Muscle of leg (tissue), 11 donors: ENCODE results near the gene HDAC5. TPM values are rescaled to one million over a fixed set of nuclear protein-coding genes. Genes with fewer than 3 reads are reported as not detected.

Experiments
- DNase-seq: peaks from one replicate; pipeline ENCODE4 v3.0.0; 2013
- H3K27ac ChIP-seq: one replicate; pipeline ENCODE4 v1.5.1; 2013; ENCODE audit warnings: mild to moderate bottlenecking, low read length, control low read depth
- H3K27me3 ChIP-seq: one replicate; pipeline ENCODE4 v1.6.1; 2013; ENCODE audit warnings: low read length; ENCODE audit not compliant: control insufficient read depth, insufficient read depth
- H3K36me3 ChIP-seq: one replicate; pipeline ENCODE4 v1.6.1; 2013; ENCODE audit warnings: low read length; ENCODE audit not compliant: control insufficient read depth, insufficient read depth
- H3K4me1 ChIP-seq: one replicate; pipeline ENCODE4 v1.6.1; 2013; ENCODE audit warnings: low read length; ENCODE audit not compliant: control insufficient read depth, insufficient read depth
- H3K4me3 ChIP-seq: one replicate; pipeline ENCODE4 v1.5.1; 2013; ENCODE audit warnings: low read length, control low read depth
- H3K9me3 ChIP-seq: replicated peaks from 2 replicates; pipeline ENCODE4 v1.6.1; 2013; ENCODE audit warnings: low read depth, low read length; ENCODE audit not compliant: control insufficient read depth
- WGBS: methylation state at CpG from one replicate; pipeline ENCODE4 v1.1.5; 2013; ENCODE audit warnings: missing lambda C conversion rate; ENCODE audit not compliant: insufficient coverage; 5-methylcytosine and 5-hydroxymethylcytosine counted together
- polyA plus RNA-seq, 8 donors: library from polyadenylated mRNA; unstranded; fragments of 120-200 nt; gene quantifications; one replicate each; pipeline versions ENCODE4 v1.2.1 to v1.2.3, GENCODE V29; 2013; ENCODE audit warnings: inconsistent platforms in 1 of 8, low replicate concordance in 1 of 8; ENCODE audit not compliant: insufficient read length in 8 of 8, insufficient read depth in 1 of 8
- total RNA-seq: library from RNA; stranded (reverse); fragments of 120-200 nt; gene quantifications from one replicate; pipeline ENCODE4 v1.2.4, GENCODE V29; 2013

The HDAC5 gene
- total and polyA plus RNA-seq, 9 donors, result 44.4 to 64.4 (median 52.2) TPM

GRCh38 chr17:44119798-44120197, 3.6 kb downstream of the HDAC5 start:
- Histone ChIP-seq H3K27me3 (no peaks in the 10 kb centered on the region), H3K4me1 (peaks cover 53% of the 10 kb centered on the region), H3K4me3 (no peak overlapping the region), H3K9me3 (no peaks in the 10 kb centered on the region), H3K27ac (no peak overlapping the region), H3K36me3 (peaks cover 32% of the 10 kb centered on the region)
- DNase-seq, result no peak
- WGBS, result no CpG with 5 or more reads among the region's 2 CpGs

- no peaks in the 10 kb centered on the region for H3K9me3 ChIP-seq
Measured at GRCh38 chr17:44119062-44119461, 4.4 kb downstream of the HDAC5 start.

GRCh38 chr17:44118427-44119050, 4.9 kb downstream of the HDAC5 start:
- Histone ChIP-seq H3K36me3 (peaks cover 44% of the 10 kb centered on the region), H3K4me3 (no peak overlapping the region), H3K4me1 (peaks cover 59% of the 10 kb centered on the region), H3K27ac (no peak overlapping the region), H3K27me3 (no peaks in the 10 kb centered on the region), H3K9me3 (no peaks in the 10 kb centered on the region)
- no peak for DNase-seq
- 46% methylated on average over 7 of the region's 10 CpGs for WGBS

More at GRCh38 chr17:44119062-44119461, 4.4 kb downstream of the HDAC5 start:
- WGBS, result 73% methylated on average over 5 of the region's 5 CpGs
- H3K4me3 ChIP-seq, result no peak overlapping the region
- no peaks in the 10 kb centered on the region for H3K27me3 ChIP-seq
- H3K36me3 ChIP-seq, result peaks cover 39% of the 10 kb centered on the region
- H3K27ac ChIP-seq, result no peak overlapping the region
- DNase-seq, result no peak
- peaks cover 56% of the 10 kb centered on the region for H3K4me1 ChIP-seq

- H3K27me3 ChIP-seq, result no peaks in the 10 kb centered on the region
- H3K4me1 ChIP-seq, result peaks cover 64% of the 10 kb centered on the region
- WGBS, result 70% methylated on average over 12 of the region's 18 CpGs
Measured at GRCh38 chr17:44117351-44117750, 6.1 kb downstream of the HDAC5 start.

GRCh38 chr17:44115585-44116415, 7.6 kb downstream of the HDAC5 start:
- Histone ChIP-seq H3K9me3 (no peaks in the 10 kb centered on the region), H3K4me1 (peaks cover 64% of the 10 kb centered on the region), H3K36me3 (peaks cover 44% of the 10 kb centered on the region), H3K27ac (no peak overlapping the region), H3K4me3 (no peak overlapping the region), H3K27me3 (no peaks in the 10 kb centered on the region)
- WGBS, result 38% methylated on average over 9 of the region's 11 CpGs
- DNase-seq, result no peak

More at GRCh38 chr17:44117351-44117750, 6.1 kb downstream of the HDAC5 start:
- no peaks in the 10 kb centered on the region for H3K9me3 ChIP-seq
- H3K4me3 ChIP-seq, result no peak overlapping the region
- peaks cover 44% of the 10 kb centered on the region for H3K36me3 ChIP-seq
- H3K27ac ChIP-seq, result no peak overlapping the region
- DNase-seq, result no peak

GRCh38 chr17:44113868-44114840, 9.3 kb downstream of the HDAC5 start:
- Histone ChIP-seq H3K36me3 (peaks cover 44% of the 10 kb centered on the region), H3K27ac (no peak overlapping the region), H3K9me3 (no peaks in the 10 kb centered on the region), H3K27me3 (no peaks in the 10 kb centered on the region), H3K4me1 (peaks cover 78% of the 10 kb centered on the region), H3K4me3 (no peak overlapping the region)
- no peak for DNase-seq
- 86% methylated on average over 3 of the region's 9 CpGs for WGBS

GRCh38 chr17:44113382-44113781, 10.1 kb downstream of the HDAC5 start:
- Histone ChIP-seq H3K36me3 (peaks cover 46% of the 10 kb centered on the region), H3K4me3 (no peak overlapping the region), H3K27ac (peak overlapping the region; percentile 93), H3K9me3 (no peaks in the 10 kb centered on the region), H3K4me1 (peaks cover 79% of the 10 kb centered on the region), H3K27me3 (no peaks in the 10 kb centered on the region)
- WGBS, result 71% methylated on average over 1 of the region's 1 CpG
- DNase-seq, result no peak

GRCh38 chr17:44112284-44113280, 10.9 kb downstream of the HDAC5 start:
- Histone ChIP-seq H3K36me3 (peaks cover 42% of the 10 kb centered on the region), H3K27ac (peak overlapping the region; percentile 93), H3K27me3 (no peaks in the 10 kb centered on the region), H3K4me1 (peaks cover 87% of the 10 kb centered on the region), H3K9me3 (no peaks in the 10 kb centered on the region), H3K4me3 (no peak overlapping the region)
- DNase-seq, result peak; percentile 84
- 78% methylated on average over 3 of the region's 4 CpGs for whole genome bisulfite sequencing

GRCh38 chr17:44111777-44112176, 11.7 kb downstream of the HDAC5 start:
- Histone ChIP-seq H3K4me3 (peak overlapping the region; percentile 13), H3K27me3 (no peaks in the 10 kb centered on the region)

More at GRCh38 chr17:44111777-44112176, 11.7 kb downstream of the HDAC5 start:
- no peaks in the 10 kb centered on the region for H3K9me3 ChIP-seq
- WGBS, result no CpG with 5 or more reads among the region's 3 CpGs
- peaks cover 95% of the 10 kb centered on the region for H3K4me1 ChIP-seq
- DNase-seq, result no peak
- H3K27ac ChIP-seq, result peak overlapping the region; percentile 93
- H3K36me3 ChIP-seq, result peaks cover 34% of the 10 kb centered on the region
